GM18520 (cell line): ENCODE measurements around the gene BMP6.

Experiments
- ATAC-seq: cut with Tn5 transposase; IDR thresholded peaks from one replicate; pipeline ENCODE4 v1.9.1; 2021; ENCODE audit not compliant: unreplicated experiment

BMP6 gene

GRCh38 chr6:7719364-7719850, 6.5 kb upstream of the BMP6 start:
- ATAC-seq: no peak

- ATAC-seq: no peak
These were observed 5.6 kb upstream of the BMP6 start for GRCh38 chr6:7720346-7720745.

- no peak for ATAC-seq
These were observed 4.2 kb upstream of the BMP6 start for GRCh38 chr6:7721649-7722048.

GRCh38 chr6:7723041-7723447, 2.9 kb upstream of the BMP6 start:
- no peak for ATAC-seq

- no peak for ATAC-seq
These were observed 2.3 kb upstream of the BMP6 start for GRCh38 chr6:7723554-7723953.

GRCh38 chr6:7725412-7725811, 487 bp upstream of the BMP6 start:
- ATAC-seq: no peak

- no peak for ATAC-seq
These were observed 652 bp downstream of the BMP6 start for GRCh38 chr6:7726416-7727085.

GRCh38 chr6:7727086-7727945, 1.4 kb downstream of the BMP6 start:
- ATAC-seq: no peak

GRCh38 chr6:7727946-7728854, 2.3 kb downstream of the BMP6 start:
- no peak for ATAC-seq

GRCh38 chr6:7728855-7729590, 3.1 kb downstream of the BMP6 start:
- no peak for ATAC-seq

GRCh38 chr6:7730001-7730783, 4.3 kb downstream of the BMP6 start:
- no peak for ATAC-seq

GRCh38 chr6:7730784-7731227, 4.9 kb downstream of the BMP6 start:
- ATAC-seq: no peak

- ATAC-seq: no peak
These were observed 5.4 kb downstream of the BMP6 start for GRCh38 chr6:7731294-7731693.

- no peak for ATAC-seq
These were observed 6.3 kb downstream of the BMP6 start for GRCh38 chr6:7732228-7732627.

- ATAC-seq: no peak
These were observed 8.9 kb downstream of the BMP6 start for GRCh38 chr6:7734707-7735383.

GRCh38 chr6:7737106-7737505, 11.2 kb downstream of the BMP6 start:
- no peak for ATAC-seq

GRCh38 chr6:7737867-7738266, 12.0 kb downstream of the BMP6 start:
- ATAC-seq: no peak

GRCh38 chr6:7742223-7742785, 16.4 kb downstream of the BMP6 start:
- no peak for ATAC-seq

- no peak for ATAC-seq
These were observed 20.0 kb downstream of the BMP6 start for GRCh38 chr6:7745942-7746341.
